HG03045 (cell line): ENCODE measurements around the gene NOSTRIN.
"Not testable (repeated sequence)": the region's sequence is repeated elsewhere in the genome, so short reads cannot be mapped to it uniquely, and the experiment has no call there.

Experiments used
- ATAC-seq: cut with Tn5 transposase; IDR thresholded peaks from one replicate; pipeline ENCODE4 v1.9.1; 2021; ENCODE audit warnings: mild to moderate bottlenecking, moderate library complexity; ENCODE audit not compliant: unreplicated experiment

Gene NOSTRIN

GRCh38 chr2:168801961-168802858 is at the start of gene NOSTRIN:
Gene NOSTRIN (plus strand): TSS chr2:168802637. CDS start chr2:168802647, 10 bp downstream.
- ATAC-seq = no peak

GRCh38 chr2:168753765-168754329 is 48.6 kb upstream of the NOSTRIN start:
- ATAC-seq = no peak

- ATAC-seq = no peak
These were observed 45.2 kb upstream of the NOSTRIN start for GRCh38 chr2:168757223-168757622.

GRCh38 chr2:168758970-168759820 is 43.2 kb upstream of the NOSTRIN start:
- no peak for ATAC-seq

- no peak for ATAC-seq
These were observed 37.0 kb upstream of the NOSTRIN start for GRCh38 chr2:168765401-168765800.

- no peak for ATAC-seq
These were observed 35.8 kb upstream of the NOSTRIN start for GRCh38 chr2:168766600-168766999.

GRCh38 chr2:168767258-168767657 is 35.2 kb upstream of the NOSTRIN start:
- no peak for ATAC-seq

GRCh38 chr2:168768357-168768756 is 34.1 kb upstream of the NOSTRIN start:
- ATAC-seq = not testable (repeated sequence)

GRCh38 chr2:168770796-168771195 is 31.6 kb upstream of the NOSTRIN start:
- ATAC-seq = no peak

- ATAC-seq = no peak
These were observed 29.7 kb upstream of the NOSTRIN start for GRCh38 chr2:168772704-168773103.

- ATAC-seq = no peak
These were observed 29.3 kb upstream of the NOSTRIN start for GRCh38 chr2:168773128-168773527.

GRCh38 chr2:168773719-168774521 is 28.5 kb upstream of the NOSTRIN start:
- peak; percentile 60 for ATAC-seq

- ATAC-seq = no peak
These were observed 26.6 kb upstream of the NOSTRIN start for GRCh38 chr2:168775837-168776236.

- ATAC-seq = no peak
These were observed 21.8 kb upstream of the NOSTRIN start for GRCh38 chr2:168780669-168781071.

- no peak for ATAC-seq
These were observed 21.1 kb upstream of the NOSTRIN start for GRCh38 chr2:168781191-168781817.

- no peak for ATAC-seq
These were observed 20.2 kb upstream of the NOSTRIN start for GRCh38 chr2:168782271-168782670.

- no peak for ATAC-seq
These were observed 17.4 kb upstream of the NOSTRIN start for GRCh38 chr2:168784993-168785392.

- ATAC-seq = no peak
These were observed 15.2 kb upstream of the NOSTRIN start for GRCh38 chr2:168787098-168787781.

- no peak for ATAC-seq
These were observed 14.6 kb upstream of the NOSTRIN start for GRCh38 chr2:168787782-168788376.
